Measurements from ENCODE around the gene CIPC.

CIPC gene

DNA sequence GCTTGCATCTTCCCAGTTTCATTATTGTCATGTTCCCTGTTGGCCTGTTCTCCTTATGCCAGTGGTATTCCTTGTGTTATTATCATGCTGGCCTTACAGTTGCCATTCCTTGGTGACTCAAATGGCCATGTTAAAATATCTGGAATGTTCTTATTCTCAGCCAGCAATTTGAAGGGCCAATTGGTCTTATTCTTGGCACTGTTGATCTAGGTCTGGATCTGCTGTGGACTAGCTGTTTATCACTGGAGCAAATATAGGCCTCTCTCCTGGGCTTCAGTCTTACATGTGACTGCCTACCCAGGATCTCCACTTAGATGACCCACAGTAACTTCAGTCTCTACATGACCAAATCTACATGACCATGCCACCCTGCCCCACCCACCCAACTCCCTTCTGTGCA lies 5.4 kb downstream of the CIPC start:
- DNase-seq (ENCODE audit: low read depth, low spot score): no peak

DNA sequence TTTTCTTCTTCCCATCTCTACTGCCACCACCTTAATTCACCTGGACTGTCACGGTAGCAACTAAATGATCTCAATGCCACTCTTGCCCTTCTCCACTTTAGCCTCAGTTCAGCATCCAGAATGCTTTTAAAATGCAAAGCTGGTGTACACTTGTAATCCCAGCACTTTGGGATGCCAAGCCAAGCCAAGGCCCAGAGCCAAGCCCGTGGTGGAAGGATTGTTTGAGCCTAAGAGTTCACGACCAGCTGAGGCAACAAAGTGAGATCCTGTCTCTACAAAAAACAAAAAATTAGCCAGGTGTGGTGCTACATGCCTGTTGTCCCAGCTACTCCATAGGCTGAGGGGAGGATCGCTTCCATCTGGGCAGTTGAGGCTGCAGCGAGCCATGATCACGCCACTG lies 5.9 kb downstream of the CIPC start:
- DNase-seq (ENCODE audit: low read depth, low spot score): no peak

DNA sequence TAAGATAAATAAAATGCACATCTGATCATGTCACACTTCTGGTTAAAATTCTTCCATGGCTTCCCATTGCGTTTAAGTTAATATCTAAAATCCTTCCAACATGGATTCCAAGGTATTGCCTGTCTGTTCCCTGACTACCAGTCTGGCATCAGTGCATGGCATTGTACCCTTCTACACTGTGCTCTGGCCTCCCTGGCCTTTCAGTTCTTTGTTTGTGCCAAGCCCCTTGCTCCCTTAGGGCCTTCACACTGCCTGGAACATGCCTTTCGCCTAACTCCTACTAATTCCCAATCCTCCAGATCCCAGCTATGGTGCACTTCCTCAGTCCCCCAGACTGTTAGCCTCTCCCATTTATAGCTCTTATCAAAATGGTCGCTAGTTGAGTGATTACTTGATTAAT lies 6.3 kb downstream of the CIPC start:
- no peak for DNase-seq (ENCODE audit: low read depth, low spot score)

- DNase-seq (ENCODE audit: low read depth, low spot score): no peak
These were observed 7.3 kb downstream of the CIPC start for GRCh38 chr14:77105145-77105939.

DNA sequence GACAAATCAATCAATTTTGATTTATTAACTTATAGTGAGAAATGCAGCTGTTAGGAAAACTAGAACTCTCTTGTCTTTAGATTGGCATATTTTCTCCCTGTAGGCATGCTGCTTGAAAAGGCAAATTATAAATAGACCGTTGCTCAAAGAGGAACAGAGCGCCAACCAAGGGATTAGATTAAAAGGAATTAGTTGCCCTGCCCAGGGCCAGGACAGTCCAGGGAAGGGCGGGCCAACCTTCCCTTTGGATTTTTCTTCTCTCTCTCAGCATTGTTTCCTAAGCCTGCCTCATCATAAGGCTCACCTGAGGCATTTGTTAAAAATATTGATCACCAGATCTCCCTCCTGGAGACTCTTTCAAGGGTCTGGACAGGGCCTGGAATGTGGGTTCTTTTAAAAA lies 8.6 kb downstream of the CIPC start:
- DNase-seq (ENCODE audit: low read depth, low spot score): no peak

DNA sequence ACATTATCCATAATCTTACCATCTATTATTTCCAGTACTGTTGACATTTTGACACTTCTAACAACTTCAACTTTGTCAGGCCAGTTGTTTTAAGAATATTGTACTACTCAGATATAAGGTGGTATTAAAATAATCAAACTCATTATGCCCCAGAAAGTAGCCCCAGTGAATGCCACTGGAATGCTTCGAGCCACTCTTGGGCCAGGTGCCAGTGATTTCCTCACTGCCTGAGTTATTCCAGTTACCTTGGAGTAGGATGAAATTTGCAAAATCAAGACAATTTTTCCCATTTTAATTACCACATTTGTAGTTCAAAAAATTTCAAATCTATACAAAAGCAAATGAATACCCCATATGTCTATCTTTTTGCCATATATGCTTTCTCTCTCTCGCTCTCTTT lies 9.2 kb downstream of the CIPC start:
- DNase-seq (ENCODE audit: low read depth, low spot score): no peak

- no peak for DNase-seq (ENCODE audit: low read depth, low spot score)
These were observed 10.7 kb downstream of the CIPC start for GRCh38 chr14:77108753-77109152.

DNA sequence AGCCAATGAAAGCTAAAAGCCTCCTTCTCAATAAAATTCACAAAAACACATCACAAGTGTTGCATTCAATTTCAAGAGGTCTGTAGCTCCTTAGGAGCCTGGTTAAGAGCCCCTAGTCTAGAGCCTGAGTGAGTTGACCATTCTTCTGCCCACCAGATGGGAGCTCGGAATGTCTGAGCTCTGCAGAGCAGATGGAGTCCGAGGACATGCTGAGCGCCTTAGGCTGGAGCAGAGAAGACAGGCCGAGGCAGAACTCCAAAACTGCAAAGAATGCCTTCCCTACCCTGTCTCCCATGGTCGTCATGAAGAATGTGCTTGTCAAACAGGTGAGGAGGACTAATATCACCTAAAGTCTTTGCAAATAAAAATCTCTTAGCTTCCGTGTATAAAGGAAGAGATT lies 11.6 kb downstream of the CIPC start:
- DNase-seq (ENCODE audit: low read depth, low spot score): no peak

GRCh38 chr14:77110286-77110685 lies 12.2 kb downstream of the CIPC start:
- no peak for DNase-seq (ENCODE audit: low read depth, low spot score)

DNA sequence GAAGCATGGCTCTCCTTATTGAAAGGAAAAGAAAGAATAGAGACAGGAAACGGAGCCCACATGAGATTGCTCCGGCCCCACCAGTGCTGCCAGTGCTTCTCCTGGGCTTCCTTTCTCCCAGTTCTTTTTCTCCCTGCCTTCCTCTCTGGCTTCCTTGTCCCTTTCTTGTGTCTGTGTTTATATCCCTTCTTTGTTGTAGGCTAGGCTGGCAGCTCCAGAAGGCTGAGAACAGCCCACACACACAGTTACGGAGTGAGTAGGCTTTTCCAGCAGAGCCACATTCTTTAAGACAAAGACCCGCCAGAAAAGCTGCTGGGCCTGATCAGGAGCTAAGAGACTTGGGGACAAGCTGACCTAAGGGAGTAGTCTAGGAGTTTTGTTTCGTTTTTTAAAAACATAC lies 13.0 kb downstream of the CIPC start:
- no peak for DNase-seq (ENCODE audit: low read depth, low spot score)

DNA sequence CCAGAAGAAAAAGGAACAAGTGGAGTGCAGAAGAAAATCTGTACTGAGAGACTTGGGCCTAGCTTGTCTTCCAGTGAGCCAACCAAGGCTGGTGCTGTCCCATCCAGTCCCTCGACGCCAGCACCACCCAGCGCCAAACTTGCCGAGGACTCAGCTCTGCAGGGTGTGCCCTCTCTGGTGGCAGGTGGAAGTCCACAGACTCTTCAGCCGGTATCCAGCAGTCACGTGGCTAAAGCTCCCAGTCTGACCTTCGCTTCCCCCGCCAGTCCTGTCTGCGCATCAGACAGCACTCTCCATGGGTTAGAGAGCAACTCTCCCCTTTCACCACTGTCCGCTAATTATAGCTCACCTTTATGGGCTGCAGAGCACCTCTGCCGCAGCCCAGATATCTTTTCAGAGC lies 15.6 kb downstream of the CIPC start:
- no peak for DNase-seq (ENCODE audit: low read depth, low spot score)

DNA sequence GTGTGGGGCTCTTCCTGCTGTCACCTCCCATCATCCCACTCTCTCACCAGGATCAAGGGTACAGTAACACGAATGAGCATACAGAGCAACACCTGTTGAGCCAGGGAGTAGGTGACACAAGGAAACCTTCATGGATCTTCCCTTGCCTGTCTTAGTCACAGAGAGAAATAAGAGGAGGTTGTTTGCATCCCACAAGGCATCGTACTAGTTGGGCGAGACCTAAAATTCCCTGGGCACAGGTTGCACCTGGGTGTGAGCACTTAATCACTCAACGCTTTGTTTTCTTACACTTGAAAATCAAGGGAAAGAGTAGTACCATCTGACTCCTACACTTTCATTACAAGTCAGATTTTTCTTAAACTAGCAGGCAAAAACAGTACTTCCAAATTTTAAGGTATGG lies 16.6 kb downstream of the CIPC start:
- DNase-seq (ENCODE audit: low read depth, low spot score): no peak

GRCh38 chr14:77116172-77116817 lies 18.2 kb downstream of the CIPC start:
- DNase-seq (ENCODE audit: low read depth, low spot score): no peak

GRCh38 chr14:77119851-77120250 lies 21.8 kb downstream of the CIPC start:
- DNase-seq (ENCODE audit: low read depth, low spot score): no peak

GRCh38 chr14:77120771-77121743 lies 23.0 kb downstream of the CIPC start:
- DNase-seq (ENCODE audit: low read depth, low spot score): no peak

DNA sequence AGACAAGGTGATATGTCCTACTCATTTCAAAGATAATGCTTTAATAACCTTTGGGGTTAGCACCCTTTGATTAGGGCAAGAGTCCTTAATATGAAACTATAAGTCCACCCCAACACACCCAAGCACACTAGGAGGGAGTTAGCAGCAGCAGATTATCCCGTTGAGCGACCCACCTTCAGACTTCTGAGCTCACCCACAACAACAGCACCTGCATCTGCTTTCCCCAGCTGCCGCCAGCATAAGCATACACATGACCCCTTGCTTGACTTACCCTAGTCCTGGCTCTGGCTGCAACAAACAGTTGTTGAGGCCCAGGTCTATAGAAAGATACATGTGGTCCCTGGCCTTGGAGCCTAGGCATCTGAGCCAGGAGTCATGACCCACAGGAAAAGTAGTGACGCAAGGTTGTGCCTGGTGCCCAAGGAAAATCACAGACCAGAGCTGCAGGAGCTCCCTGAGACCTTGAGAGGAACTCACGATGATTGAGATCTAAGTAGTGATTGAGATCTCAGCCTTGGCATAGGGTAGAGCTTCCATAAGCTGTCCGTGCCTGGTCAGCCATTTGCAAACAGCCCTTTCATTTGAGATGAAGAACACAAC lies 24.6 kb downstream of the CIPC start:
- DNase-seq (ENCODE audit: low read depth, low spot score): no peak

DNA sequence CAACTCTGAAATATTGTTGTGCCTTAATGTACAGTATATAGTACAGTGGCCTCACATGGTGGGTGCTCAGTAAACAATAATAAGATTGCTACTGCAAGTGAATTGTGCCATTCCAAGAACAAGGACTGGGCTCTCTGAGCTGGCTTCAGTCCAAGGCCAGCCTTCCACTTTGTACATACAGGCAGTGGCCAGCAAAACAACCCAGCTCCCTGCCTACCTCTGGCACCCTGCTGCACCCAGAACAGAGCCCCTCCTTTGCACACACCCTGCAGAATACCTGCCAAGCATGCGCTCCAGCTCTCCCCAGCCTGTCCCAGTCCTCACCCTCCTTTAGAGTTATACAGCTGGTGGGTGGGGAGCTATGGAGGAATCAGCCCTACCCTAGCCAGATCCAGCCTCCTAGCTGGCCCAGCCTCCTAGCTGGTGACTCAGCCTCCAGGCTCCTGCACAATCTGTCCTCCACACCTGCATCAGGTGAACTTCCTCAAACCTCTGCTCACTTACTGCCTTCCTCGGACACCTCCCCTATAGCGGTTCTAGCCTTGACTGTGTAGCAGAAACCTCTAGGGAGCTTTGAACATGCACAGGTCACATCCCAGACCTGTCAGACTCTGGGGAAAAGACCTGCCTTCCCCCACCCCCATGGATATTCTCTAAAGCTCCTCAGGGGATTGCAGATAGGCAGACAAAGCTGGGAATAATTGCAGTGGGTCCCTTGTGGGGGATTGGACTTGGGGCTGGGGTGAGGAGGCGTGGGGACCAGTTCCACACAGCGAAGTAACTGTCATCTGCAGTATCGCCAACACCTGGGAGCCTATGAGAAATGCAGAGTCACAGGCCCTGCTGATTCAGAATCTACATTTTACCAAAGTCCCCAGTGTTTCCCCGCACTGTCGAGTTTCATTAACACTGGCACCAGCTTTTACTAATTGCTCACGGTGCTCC lies 25.6 kb downstream of the CIPC start:
- no peak for DNase-seq (ENCODE audit: low read depth, low spot score)

DNA sequence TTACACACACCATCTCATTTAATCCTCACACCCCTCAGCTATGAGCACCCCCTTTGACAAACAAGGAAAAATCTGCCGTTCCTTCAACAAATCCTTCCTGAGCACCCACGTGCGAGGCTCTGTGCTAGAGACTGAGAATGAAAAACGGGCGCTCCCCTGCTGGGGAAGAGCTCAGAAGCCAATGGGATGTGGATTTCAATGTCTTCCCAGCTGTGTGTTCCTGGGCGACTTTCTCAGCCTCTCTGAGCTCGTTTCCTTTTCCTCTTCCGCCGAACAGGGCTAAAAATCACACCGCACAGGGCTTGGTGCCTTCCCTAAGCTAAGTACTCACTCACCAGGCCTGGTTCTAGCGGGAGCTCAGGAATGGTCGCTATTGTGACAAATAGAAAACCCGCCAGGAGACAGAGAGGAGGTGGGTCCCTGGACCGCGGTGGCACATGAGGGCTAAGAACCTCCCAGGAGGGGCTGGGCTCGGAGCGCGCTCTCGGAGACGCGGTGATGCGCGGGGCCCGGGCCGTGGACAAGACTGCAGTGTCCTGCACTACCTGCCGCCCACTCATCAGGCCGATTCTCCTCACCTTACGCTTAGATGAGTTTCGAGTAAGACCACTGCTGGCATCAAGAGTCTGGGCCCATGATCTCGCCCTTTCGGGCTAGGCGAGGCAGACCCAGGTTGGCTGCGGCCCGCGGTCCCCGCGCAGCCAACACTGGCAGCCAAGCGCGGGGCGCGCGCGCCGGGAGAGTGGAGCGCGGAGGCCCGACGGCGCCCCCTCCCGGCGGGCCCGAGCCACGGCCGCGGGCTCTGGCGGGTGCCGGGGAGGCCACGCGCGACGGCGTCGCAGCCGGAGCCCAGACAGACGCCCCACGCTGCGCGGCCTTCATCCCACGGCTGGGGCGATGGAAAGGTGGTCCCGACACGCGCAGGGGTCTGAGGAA lies 26.6 kb downstream of the CIPC start:
- DNase-seq (ENCODE audit: low read depth, low spot score): no peak

DNA sequence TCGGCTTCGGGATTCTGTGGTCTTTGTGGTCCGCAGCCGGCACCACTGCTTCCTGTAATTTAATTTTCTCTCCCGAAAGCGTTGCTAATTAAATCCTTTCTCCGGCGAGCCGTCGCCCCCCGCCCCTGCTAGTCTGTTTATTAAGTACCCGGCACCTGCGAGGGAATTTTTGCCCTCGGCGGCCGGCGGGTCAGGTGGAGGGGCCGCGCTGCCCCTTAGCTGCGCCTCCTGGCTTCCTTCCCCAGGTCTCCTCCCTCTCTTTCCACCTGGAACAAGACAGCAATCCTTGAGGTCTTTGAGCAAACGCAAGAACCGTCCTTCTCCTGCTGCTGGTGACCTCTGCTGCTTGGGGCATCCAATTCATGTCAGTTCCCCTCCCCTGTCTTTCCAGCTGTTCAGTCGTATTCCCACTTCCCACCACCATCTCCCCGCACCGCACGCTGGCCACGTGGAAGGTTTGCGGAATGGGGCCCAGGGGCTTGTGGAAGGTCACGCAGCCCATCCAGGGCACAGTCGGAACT lies 27.3 kb downstream of the CIPC start:
- no peak for DNase-seq (ENCODE audit: low read depth, low spot score)

All from smooth muscle cell of the brain vasculature (primary cell).